ENCODE measurements around the gene POLR2I. TPM values are rescaled to one million over a fixed set of nuclear protein-coding genes. Genes with fewer than 3 reads are reported as not detected.

POLR2I gene
- total and polyA plus RNA-seq, 2 of the 13 experiments (the other 11 are each of a cell fraction or from before 2014, with no cell fraction given) = 40.5 to 104 TPM

- TF ChIP-seq MTERF4 (CRISPR knock-in tag; IDR thresholded peaks at IDR 0.05) (peak; percentile 88), ZNF784 (CRISPR knock-in tag; IDR thresholded peaks at IDR 0.05; ENCODE audit: borderline replicate concordance) (peak; percentile 91; the same call in 1 of the 2 replicates), FOXP1 (IDR thresholded peaks at IDR 0.05) (no peak), FOXP1 (CRISPR knock-in tag; IDR thresholded peaks at IDR 0.05) (no peak), SP1 (IDR thresholded peaks at IDR 0.05) (0 out of 2 replicates have a peak, but pooled peaks have one; percentile 35), SP1 (CRISPR knock-in tag; IDR thresholded peaks at IDR 0.05) (peak; percentile 97), ZFP90 (CRISPR knock-in tag; IDR thresholded peaks at IDR 0.05; ENCODE audit: borderline replicate concordance) (peak; percentile 95), SOX5 (CRISPR knock-in tag; IDR thresholded peaks at IDR 0.05; ENCODE audit: borderline replicate concordance) (no peak; the same call in 1 of the 2 replicates), TOPORS (CRISPR knock-in tag; IDR thresholded peaks at IDR 0.05) (no peak; the same call in 1 of the 2 replicates), PLRG1 (conservative IDR thresholded peaks at IDR 0.05) (no peak), RBM39 (IDR thresholded peaks at IDR 0.05; ENCODE audit: low read depth, low read length, poor library complexity, severe bottlenecking) (peak; percentile 91), NPAS2 (CRISPR knock-in tag; IDR thresholded peaks at IDR 0.05; ENCODE audit: borderline replicate concordance) (no peak), ZNF597 (CRISPR knock-in tag; IDR thresholded peaks at IDR 0.05) (no peak), TAF1 (CRISPR knock-in tag; IDR thresholded peaks at IDR 0.05) (peak; percentile 55), ZNF446 (CRISPR knock-in tag; IDR thresholded peaks at IDR 0.05) (peak; percentile 68; the same call in 1 of the 2 replicates)
- TF ChIP-seq, protein P1, sequence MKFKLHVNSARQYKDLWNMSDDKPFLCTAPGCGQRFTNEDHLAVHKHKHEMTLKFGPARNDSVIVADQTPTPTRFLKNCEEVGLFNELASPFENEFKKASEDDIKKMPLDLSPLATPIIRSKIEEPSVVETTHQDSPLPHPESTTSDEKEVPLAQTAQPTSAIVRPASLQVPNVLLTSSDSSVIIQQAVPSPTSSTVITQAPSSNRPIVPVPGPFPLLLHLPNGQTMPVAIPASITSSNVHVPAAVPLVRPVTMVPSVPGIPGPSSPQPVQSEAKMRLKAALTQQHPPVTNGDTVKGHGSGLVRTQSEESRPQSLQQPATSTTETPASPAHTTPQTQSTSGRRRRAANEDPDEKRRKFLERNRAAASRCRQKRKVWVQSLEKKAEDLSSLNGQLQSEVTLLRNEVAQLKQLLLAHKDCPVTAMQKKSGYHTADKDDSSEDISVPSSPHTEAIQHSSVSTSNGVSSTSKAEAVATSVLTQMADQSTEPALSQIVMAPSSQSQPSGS (CRISPR knock-in tag; IDR thresholded peaks at IDR 0.05) = peak; percentile 52; the same call in 1 of the 2 replicates
- TF ChIP-seq, protein P2, sequence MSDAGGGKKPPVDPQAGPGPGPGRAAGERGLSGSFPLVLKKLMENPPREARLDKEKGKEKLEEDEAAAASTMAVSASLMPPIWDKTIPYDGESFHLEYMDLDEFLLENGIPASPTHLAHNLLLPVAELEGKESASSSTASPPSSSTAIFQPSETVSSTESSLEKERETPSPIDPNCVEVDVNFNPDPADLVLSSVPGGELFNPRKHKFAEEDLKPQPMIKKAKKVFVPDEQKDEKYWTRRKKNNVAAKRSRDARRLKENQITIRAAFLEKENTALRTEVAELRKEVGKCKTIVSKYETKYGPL (CRISPR knock-in tag; IDR thresholded peaks at IDR 0.05) = peak; percentile 82
- TF ChIP-seq, protein P3, sequence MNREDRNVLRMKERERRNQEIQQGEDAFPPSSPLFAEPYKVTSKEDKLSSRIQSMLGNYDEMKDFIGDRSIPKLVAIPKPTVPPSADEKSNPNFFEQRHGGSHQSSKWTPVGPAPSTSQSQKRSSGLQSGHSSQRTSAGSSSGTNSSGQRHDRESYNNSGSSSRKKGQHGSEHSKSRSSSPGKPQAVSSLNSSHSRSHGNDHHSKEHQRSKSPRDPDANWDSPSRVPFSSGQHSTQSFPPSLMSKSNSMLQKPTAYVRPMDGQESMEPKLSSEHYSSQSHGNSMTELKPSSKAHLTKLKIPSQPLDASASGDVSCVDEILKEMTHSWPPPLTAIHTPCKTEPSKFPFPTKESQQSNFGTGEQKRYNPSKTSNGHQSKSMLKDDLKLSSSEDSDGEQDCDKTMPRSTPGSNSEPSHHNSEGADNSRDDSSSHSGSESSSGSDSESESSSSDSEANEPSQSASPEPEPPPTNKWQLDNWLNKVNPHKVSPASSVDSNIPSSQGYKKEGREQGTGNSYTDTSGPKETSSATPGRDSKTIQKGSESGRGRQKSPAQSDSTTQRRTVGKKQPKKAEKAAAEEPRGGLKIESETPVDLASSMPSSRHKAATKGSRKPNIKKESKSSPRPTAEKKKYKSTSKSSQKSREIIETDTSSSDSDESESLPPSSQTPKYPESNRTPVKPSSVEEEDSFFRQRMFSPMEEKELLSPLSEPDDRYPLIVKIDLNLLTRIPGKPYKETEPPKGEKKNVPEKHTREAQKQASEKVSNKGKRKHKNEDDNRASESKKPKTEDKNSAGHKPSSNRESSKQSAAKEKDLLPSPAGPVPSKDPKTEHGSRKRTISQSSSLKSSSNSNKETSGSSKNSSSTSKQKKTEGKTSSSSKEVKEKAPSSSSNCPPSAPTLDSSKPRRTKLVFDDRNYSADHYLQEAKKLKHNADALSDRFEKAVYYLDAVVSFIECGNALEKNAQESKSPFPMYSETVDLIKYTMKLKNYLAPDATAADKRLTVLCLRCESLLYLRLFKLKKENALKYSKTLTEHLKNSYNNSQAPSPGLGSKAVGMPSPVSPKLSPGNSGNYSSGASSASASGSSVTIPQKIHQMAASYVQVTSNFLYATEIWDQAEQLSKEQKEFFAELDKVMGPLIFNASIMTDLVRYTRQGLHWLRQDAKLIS (CRISPR knock-in tag; IDR thresholded peaks at IDR 0.05) = no peak
Observed at GRCh38 chr19:36114721-36115452, at the start of gene POLR2I (continued).
